Fibroblast of skin of back (primary cell): Measurements from ENCODE around the gene SFRP5.

ENCODE experiments used
- DNase-seq: peaks from one replicate; pipeline ENCODE4 v3.0.0-alpha.2; 2013

SFRP5 gene

DNA sequence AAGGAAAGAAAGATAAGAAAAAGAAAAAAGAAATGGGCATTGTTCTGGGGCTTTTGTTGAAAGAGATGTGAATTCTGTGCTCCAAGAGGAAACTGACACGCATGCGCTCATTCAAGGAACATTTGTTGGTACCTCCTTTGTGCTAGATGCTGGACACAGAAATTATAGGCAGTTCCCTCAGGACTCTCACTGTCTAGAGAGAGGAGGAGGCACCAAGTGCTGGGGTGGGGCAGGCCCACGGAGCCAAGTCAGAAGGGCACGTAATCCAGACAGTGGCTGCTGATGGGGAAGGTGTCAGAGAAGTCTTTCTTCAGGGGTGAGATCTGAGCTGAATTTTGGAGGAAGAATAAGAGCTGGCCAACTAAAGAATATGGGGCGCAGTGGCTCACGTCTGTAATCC lies 37.8 kb downstream of the SFRP5 start:
- no peak for DNase-seq

DNA sequence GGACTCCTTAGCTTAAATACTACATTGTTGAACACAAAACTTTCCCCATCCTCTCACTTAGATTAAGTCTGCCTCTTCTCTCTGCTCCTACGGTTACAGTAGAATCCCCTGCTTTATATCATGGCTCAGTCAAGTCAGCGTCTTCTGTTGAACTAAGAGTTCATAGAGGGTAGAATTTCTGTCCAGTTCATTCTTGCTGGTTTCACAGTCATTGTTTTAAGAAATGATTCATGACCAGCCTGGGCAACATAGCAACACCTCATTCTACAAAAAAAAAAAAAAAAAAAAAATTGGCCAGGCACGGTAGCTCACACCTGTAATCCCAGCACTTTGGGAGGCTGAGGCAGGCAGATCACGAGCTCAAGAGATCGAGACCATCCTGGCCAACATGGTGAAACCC lies 38.5 kb downstream of the SFRP5 start:
- no peak for DNase-seq

GRCh38 chr10:97732052-97732359 lies 39.8 kb downstream of the SFRP5 start:
- no peak for DNase-seq

GRCh38 chr10:97731346-97732051 lies 40.3 kb downstream of the SFRP5 start:
- DNase-seq, result peak; percentile 72

- DNase-seq, result no peak
Measured at GRCh38 chr10:97729014-97729413, 42.8 kb downstream of the SFRP5 start.

GRCh38 chr10:97726636-97727178 lies 45.1 kb downstream of the SFRP5 start:
- DNase-seq, result peak; percentile 69

- peak; percentile 48 for DNase-seq
Measured at GRCh38 chr10:97724341-97724941, 47.4 kb downstream of the SFRP5 start.

DNA sequence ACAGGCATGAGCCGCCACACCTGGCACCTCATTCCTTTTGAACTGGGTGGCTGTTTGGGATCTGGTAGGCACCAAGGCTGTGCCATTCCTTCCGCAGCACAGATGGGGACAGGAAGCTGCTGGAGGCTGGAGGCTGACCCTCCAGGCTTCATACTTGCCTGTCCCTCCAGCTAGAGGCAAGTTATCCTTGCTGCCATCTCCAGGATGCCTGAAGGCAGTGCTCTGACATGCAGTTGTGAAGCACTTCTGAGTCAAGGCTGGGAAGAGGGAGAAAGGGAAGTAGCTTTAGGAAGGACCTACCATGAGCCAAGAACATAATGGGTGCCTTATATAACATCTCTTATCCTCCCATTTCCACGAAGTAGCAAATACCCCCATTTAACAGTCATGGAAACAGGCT lies 48.8 kb downstream of the SFRP5 start:
- no peak for DNase-seq

GRCh38 chr10:97721871-97722780 lies 49.7 kb downstream of the SFRP5 start:
- no peak for DNase-seq

DNA sequence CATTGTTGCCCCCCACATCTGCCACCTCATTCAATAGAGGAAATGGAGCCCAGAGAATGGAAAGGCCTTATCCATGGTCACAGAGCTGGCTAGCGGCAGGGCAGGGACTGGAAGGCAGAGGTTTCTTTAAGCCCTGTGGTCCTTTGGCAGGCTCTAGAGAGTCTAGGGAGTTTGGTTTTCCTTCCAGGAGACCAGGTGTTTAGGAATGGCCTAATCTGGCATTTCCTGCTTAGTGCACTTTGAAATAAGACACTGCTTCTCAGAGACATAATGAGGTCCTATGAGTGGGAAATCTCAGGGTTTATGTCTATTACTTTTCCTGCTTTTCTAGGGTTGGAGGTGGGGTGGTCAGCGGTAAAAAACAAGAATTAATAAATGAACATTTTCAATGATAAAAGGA lies 52.2 kb downstream of the SFRP5 start:
- no peak for DNase-seq

DNA sequence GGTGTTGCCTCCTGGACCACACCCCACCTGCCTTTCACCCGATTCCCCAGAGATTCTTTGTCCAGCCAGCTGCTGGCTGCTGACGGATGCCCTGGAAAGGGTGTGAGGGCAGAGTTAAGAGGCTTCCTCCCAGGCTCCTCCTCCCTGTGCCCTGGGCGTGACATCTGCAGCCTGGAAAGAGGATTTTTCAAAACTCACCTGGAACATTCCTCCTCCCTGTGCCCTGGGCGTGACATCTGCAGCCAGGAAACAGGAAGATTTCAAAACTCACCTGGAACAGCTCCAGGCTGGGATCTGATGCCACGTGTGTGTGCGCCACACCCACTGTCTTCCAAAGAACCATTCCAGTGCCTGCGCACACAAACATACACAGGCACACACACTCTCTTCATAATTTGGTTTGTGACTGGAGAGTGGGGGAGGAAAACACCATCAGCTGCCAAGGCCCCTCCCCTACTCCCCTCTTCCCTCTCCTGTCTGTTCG lies 53.1 kb downstream of the SFRP5 start:
- no peak for DNase-seq

DNA sequence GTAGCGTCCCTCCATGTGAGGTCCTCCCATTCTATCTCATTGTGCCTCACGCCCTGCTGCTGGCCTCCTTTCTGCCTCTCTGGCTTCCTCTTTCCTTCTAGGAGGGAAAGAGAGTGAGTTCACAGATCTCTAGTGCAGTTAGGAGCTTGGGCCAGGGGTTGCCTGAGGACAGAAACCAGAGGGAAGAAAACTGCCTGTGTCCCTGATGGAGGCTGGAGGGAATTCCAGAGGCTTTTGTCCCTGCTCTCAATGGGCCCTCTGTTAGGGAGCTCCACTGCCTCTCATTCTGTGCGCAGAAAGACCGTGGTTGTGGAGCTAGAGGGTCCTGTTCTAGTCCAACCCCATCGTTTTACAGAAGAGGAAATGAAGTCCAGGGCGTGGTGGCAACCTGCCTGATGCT lies 53.6 kb downstream of the SFRP5 start:
- no peak for DNase-seq

DNA sequence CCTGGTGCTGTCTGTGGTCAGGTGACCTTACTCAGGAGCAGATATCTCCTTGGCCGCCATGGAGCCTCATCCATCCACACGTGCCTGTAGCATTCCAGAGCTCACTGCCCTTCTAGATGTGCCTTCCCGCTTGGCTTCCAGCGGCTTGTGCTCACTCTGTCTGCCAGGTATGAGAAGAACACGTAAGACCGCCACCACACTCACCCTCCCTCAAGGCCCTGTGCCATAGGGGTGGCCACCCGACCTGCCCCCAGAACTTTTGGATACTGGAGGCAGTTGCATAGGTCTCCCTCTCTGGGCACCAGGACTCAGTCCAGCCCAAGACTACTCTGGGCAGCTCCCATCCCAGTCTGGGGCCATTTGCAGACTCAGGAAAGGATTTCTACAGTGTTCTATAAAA lies 54.2 kb downstream of the SFRP5 start:
- DNase-seq, result no peak
